CD4-positive, alpha-beta T cell treated with Interleukin-2 at 100 ng/mL for 4 hours (primary cell): ENCODE results near the gene LSR.

Source experiments
- DNase-seq: peaks from one replicate; pipeline ENCODE4 v3.0.0-alpha.2; 2020; ENCODE audit warnings: low spot score

LSR gene

GRCh38 chr19:35247526-35248309 lies 1.1 kb upstream of the LSR start:
- peak; percentile 62 for DNase-seq

GRCh38 chr19:35249146-35249847 lies 495 bp downstream of the LSR start:
- DNase-seq: no peak

DNA sequence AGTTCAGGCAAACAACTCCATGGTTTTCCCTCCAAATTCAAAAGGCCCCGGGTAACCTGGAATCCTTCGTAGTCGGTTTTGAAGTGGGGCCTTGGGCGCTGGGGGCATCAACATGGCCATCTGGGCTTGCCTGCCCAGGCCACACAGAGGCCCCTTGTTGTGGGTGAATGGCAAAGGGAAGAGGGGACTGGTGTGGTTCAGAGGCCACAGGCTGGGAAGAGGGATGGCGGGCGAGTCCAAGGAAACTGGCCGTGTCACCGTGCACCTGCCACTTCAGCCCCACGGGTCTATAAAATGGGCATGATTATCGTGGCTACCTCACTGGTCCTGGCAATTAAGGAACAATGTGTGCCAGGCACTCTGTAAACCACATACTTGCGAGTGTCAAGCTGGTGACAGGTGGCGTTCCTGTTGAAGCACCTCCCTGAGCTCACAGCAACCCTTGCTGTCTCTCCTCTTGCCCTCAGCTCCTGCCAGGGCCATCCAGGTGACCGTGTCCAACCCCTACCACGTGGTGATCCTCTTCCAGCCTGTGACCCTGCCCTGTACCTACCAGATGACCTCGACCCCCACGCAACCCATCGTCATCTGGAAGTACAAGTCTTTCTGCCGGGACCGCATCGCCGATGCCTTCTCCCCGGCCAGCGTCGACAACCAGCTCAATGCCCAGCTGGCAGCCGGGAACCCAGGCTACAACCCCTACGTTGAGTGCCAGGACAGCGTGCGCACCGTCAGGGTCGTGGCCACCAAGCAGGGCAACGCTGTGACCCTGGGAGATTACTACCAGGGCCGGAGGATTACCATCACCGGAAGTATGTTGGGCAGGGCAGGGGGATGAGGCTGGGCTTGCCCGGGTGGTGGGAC lies 1.3 kb downstream of the LSR start:
- no peak for DNase-seq

DNA sequence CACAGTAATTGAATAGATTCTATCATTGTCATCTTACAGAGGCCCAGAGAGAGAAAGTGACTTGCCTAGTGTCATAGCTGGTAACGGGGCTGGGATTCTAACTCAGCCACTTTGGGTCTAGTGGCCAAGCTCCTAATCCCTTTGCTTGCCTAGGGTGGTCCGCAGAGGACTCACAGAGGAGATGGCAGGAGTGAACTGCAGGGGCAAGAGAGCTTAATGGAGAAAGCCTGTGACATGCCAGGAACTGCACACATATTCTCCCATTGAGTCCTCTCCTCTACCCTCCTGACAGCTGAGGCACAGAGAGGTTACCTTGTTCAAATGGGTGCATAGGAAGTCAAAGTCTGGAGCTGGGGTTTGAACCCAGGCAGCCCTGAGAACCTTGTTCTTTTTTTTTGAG lies 2.7 kb downstream of the LSR start:
- DNase-seq: no peak

- no peak for DNase-seq
Measured at GRCh38 chr19:35253316-35254286, 4.8 kb downstream of the LSR start.

GRCh38 chr19:35254341-35255297 lies 5.8 kb downstream of the LSR start:
- no peak for DNase-seq

DNA sequence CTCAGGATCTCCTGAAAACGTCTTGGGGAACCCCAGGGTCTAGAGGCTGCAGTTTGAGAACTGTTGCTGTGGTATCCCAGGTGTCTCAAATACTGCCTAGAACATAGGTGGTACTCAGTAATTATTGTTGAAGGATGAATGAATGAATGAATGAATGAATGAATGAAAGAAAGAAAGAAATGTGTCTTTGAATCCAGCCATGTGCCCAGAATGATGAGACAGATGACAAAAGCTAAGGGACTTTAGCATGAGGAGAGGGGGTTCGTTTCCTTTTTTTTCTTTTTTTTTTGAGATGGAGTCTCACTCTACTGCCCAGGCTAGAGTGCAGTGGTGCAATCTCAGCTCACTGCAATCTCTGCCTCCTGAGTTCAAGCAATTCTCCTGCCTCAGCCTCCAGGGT lies 7.8 kb downstream of the LSR start:
- no peak for DNase-seq

DNA sequence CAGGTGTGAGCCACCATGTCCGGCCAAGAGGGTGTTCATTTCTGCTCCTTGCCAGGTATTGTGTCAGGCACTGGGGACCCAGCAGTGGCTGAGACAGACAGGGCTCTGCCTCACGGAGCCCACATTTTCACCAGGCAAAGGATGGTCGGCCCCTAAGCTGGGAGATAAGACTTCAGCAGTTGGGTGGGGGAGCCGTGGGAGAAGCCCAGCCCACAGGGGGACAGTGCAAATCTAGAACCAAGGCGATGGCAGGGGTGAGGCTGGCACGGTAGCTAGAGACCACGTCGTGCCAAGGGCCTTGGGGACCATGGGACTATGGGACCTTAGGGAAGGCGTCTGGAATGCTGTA lies 8.3 kb downstream of the LSR start:
- DNase-seq: no peak

- DNase-seq: no peak
Measured at GRCh38 chr19:35260694-35261304, 12.0 kb downstream of the LSR start.

- no peak for DNase-seq
Measured at GRCh38 chr19:35261356-35262100, 12.7 kb downstream of the LSR start.

DNA sequence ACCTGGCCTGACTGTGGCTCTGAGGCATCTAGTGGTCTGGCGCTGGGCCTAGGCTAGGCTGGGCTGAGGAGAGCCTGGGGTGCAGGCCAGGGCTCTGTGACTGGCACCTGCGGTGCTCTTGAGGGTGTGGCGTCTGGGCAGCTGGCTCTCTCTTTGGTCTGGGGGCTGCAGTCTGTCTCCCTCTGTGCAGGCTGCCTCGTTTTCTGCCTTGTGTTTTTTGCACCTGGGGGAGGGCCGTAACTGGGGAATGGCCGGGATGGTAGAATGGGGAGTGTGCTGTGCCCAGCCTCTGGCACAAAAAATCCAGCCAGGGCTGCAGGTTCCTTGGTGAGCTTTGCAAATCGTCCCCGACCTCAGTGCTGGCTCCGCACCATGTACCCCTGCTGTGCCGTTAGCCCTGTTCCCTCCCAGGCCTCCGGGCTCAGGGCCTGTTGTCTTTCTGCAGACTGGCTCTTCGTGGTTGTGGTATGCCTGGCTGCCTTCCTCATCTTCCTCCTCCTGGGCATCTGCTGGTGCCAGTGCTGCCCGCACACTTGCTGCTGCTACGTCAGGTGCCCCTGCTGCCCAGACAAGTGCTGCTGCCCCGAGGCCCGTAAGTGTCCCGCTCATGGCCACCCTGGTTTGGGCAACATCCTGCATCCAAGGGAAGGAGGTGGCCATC lies 13.4 kb downstream of the LSR start:
- no peak for DNase-seq

DNA sequence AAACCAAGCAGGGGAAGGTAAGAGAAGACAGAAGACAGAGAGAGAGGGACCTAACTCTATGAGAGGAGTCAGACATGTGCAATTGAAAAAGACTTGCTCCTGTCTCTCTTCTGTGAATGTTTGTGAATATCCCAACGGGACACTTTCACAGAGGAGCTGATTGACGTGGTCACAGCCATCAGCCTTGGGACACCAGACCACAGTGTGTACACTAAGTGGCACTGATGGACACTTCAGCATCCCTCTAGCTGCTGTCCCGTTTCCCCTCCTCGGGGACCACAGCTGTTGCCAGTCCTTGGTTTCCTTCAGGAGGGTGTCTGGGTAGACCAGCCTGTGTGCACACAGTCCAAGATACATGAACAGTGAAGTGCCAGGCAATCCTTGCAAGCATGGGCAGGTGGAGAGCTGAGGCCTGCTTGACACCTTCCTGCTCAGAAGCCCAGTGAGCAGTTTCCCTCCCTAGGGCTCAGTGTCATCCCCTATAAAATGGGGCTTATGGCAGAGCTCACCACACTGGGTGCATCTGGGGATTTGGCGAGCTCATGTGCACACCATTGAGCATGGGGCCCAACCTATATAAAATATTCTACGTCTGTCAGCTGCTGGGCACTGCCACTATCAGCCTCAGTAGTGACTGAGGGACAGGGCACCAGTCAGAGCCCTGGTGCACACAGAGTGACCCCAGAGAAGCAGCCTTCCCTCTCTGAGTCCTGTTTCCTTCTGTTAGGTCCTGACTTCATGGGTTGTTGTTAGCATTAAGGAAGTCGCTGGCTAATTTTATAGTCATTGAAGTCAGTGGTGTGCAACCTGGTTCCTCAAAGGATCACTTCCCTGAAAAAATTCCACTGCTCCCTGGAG lies 15.7 kb downstream of the LSR start:
- no peak for DNase-seq

GRCh38 chr19:35265126-35265899 lies 16.5 kb downstream of the LSR start:
- DNase-seq: no peak

DNA sequence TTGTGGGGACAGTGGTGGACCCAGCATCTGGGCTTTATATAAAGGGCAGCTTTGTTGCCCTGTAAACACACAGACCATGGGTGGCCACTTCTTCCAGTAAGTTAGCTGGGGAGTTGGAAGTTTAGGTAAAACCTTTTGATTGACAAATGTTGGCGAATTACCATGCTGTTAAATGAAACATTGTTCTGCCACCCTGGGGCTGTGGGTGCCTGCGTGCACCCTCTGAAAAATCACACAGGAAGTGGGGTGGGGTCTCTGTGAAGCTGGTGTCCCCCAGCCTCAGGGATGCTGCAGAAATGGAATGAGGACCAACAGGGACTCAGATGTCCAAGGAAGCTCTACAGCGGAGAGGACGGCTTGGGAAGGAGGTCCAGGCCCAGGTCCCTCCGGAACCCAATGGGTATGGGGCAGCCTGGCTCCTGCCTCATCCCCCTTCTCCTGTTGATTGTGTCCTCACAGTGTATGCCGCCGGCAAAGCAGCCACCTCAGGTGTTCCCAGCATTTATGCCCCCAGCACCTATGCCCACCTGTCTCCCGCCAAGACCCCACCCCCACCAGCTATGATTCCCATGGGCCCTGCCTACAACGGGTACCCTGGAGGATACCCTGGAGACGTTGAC lies 17.2 kb downstream of the LSR start:
- DNase-seq: no peak

DNA sequence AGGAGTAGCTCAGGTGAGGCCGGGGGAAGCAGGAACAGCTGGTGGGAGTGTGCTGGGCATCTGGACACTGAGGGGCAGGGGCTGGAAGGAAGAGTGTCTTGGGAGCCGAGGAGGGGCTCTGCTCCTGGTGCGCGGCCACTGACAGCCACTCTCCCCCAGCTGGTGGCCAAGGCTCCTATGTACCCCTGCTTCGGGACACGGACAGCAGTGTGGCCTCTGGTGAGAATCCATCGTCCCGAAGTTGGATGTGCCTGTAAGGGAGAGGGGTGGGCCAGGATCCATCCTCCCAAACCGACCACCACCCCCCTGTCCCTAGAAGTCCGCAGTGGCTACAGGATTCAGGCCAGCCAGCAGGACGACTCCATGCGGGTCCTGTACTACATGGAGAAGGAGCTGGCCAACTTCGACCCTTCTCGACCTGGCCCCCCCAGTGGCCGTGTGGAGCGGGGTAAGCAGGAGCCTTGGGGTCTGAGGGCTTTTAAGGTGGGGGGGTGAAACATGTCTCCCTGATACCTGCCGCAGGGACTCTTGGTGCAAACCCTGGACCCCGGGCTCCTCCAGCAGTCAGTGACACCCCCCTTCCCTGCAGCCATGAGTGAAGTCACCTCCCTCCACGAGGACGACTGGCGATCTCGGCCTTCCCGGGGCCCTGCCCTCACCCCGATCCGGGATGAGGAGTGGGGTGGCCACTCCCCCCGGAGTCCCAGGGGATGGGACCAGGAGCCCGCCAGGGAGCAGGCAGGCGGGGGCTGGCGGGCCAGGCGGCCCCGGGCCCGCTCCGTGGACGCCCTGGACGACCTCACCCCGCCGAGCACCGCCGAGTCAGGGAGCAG lies 17.9 kb downstream of the LSR start:
- no peak for DNase-seq
